Stromal cell of bone marrow (primary cell): ENCODE measurements around the gene VPS11.
"Not testable (repeated sequence)": the region's sequence is repeated elsewhere in the genome, so short reads cannot be mapped to it uniquely, and the experiment has no call there.

Source experiments
- DNase-seq: peaks from one replicate; pipeline ENCODE4 v3.0.0-alpha.2; 2012; ENCODE audit warnings: low read depth

VPS11 gene

DNA sequence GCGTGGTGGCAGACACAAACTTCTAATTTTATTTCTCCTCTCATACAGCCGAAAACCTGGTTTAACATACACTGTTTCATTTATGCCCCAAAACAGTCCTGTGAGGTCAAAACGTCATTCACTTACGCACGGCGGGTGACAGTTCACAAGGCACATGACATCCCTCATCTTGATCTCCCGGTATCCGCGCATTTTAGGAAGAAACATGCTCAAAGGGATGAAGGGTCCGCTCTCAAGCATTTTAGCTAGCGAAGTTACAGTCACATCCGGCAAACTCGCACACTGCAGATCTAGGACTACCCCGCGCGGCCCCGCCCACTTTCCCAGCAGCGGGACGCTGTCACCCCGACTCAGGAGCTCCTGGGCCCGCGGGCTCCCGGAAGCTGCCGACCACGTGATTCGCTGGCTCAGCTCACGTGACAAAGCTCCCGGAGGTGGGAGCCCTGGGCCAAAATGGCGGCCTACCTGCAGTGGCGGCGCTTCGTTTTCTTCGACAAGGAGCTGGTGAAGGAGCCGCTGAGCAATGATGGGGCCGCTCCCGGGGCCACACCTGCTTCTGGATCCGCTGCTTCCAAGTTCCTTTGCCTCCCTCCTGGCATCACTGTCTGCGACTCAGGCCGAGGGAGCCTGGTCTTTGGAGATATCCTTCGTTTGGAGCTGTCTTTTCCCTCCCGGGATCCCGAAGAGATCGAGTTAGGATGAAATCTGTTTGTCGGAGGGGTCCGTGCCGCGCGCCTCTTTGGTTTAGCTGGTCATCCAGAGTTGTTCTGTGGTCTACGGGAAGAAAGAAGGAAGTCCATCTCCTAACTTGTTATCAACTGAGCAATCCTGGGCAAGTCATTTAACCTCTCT, at the start of gene VPS11:
VPS11 (plus strand) TSS at position 448 of the 852 bp plus-strand sequence; CDS start at position 454, 6 bp downstream.
- peak; percentile 92 for DNase-seq

DNA sequence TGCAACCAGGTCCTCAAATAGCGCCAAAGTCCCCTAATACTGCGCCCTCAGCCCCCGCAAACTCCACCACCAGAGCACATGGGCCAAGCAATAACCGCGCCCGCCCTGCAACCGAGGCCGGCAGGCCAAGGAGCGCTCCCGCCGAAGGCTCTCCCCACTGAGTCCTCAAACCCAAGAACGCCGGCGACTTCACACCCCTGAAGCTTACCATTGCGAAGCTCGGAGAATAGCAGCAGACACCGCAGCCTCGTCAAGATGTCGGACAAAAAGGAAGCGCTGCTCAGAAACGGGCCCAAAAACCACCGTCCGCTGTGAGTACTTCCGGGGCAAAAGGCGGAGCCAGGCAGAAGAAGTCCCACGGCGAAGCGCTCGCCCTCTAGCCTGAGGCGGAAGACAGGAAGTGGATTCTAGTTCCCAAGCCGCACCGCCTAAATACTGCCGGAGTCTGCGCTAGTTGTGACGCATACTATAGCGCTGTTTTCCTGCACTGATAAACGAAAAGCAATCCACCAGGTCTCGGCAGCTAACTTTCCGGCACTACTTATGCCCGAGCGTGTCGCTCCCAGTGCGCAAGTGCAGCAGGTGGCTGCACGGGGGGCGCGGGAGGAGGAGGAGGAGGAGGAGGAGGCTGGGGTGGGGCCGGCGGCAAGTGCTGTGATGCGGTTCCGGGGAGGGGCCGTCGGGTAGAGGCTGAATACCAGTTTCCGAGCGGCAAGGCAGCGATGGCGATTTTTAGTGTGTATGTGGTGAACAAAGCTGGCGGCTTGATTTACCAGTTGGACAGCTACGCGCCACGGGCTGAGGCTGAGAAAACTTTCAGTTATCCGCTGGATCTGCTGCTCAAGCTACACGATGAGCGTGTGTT, 49.3 kb upstream of the VPS11 start, which contains the start of the genes RPS25 and TRAPPC4:
RPS25 (minus strand) TSS at position 270 of the 865 bp plus-strand sequence; CDS start at position 211, 59 bp downstream.
TRAPPC4 (plus strand) TSS at position 693 of the 865 bp plus-strand sequence; CDS start at position 723, 30 bp downstream.
- DNase-seq = peak; percentile 93

DNA sequence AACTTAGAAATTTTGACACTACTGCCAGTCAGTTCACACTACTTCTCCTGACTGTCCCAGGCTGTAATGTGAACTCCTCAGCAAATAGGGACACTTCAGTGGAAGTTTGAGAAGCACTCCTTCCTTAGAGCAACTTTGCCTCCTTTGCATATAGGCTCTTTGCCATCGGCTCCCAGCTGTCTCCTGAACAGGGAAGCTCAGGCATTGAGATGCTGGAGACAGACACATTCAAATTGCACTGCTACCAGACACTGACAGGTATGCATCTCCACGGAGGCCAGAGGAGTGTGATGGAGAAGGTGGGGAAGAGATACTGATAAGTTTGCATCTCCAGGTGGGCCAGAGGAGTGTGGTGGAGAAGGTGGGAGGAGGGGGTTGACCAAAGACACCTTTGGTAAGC, 47.6 kb upstream of the VPS11 start:
- no peak for DNase-seq

DNA sequence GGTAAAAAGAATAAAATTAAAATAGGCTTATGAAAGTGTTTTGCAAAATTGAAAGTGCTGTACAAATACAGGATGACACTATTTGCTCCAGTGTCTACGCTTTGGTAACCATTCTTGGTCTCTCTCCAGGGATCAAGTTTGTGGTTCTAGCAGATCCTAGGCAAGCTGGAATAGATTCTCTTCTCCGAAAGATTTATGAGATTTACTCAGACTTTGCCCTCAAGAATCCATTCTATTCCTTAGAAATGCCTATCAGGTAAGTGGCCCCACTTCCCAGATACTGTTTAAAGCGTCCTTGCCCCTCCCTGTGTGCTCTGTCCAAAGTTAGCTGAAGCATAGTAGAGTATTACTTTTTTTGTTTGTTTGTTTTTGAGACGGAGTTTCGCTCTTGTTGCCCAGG, 46.0 kb upstream of the VPS11 start:
- DNase-seq = no peak

DNA sequence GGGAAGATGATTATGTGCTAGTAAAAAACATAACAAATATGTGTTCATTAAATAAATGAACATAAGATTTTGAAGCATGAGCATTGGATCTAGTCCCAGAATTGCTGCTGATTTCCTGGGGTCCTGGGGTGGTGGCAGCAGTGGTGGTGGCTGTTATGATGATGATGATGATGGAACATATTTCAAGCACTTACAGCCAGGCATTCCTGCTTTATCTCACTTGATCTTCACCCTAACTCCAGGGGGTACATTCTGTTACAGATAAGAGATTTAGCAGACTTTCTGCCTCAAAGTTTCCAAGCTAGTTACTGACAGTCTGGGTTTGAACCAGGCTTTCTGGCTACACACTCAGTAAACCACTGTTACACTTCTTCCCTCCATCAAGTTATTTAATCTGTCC, 43.9 kb upstream of the VPS11 start:
- no peak for DNase-seq

DNA sequence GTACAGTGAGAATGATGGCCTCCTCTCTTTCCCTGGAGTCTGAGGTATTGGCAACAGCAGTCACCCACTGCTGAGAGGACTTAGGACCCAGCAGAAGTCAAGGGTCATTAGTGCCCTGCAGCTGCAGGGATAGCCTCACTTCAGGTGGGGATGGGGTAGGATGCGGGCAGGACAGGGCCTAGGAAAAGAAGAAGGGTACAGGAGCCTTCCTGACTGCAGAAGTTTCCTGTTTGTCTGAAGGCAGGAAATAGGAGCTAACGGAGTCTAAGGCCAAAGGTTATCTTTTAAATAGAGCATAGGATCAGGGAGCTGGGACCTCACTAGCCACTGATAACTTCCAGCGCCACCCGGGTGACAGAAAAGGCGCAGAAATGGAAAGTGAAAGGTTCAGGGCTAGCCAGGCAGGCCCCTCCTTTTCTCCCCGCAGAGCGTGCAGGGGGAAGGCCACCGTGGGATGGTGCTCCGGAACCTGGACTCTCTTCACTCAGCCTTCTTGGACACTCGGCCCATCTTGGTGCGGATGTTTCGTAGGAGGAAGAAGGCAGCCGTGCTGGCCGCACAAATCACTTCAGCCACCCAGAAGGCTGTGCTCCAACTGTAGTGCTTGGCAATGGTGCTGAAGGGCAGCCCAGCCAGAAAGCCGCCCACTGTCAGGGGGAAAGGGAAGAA, 43.1 kb upstream of the VPS11 start:
- no peak for DNase-seq

DNA sequence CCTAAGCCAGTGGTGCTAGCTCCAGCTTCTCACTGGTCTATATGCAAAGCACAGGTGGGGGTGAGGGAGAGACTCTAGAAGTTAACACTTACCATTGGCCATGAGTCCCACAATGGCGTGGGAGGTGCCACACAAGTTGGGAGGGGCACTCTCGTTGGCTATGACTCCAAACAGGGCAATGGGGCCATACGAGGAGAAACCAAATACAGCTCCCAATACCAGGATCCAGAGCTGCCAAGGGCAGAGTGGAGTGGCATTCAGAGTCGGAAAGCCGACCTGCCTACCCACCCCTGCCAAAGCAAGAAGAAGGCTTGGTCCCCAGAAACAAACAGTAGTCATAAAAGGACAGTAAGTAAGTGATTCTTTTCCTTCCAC, 42.5 kb upstream of the VPS11 start:
- DNase-seq = no peak

DNA sequence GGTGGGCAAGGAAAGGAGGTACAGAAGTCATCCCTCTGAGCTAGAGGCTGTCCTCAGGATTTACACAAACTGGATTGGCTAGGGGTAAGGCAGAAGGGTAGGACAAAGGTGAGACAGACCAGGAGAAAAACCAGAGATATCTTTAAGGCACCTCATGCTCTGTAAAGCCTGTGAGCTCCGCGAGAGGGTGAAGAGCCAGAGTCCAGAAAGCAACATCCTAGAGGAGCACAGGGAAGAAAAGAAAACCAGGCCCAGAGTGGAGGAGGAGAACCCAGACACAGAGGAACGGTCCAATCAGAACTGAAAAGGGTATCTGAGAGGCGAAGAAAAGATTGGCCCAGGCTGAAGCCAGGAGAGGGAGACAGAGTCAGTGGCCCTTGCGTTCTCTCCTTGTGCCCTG, 42.1 kb upstream of the VPS11 start:
- no peak for DNase-seq

DNA sequence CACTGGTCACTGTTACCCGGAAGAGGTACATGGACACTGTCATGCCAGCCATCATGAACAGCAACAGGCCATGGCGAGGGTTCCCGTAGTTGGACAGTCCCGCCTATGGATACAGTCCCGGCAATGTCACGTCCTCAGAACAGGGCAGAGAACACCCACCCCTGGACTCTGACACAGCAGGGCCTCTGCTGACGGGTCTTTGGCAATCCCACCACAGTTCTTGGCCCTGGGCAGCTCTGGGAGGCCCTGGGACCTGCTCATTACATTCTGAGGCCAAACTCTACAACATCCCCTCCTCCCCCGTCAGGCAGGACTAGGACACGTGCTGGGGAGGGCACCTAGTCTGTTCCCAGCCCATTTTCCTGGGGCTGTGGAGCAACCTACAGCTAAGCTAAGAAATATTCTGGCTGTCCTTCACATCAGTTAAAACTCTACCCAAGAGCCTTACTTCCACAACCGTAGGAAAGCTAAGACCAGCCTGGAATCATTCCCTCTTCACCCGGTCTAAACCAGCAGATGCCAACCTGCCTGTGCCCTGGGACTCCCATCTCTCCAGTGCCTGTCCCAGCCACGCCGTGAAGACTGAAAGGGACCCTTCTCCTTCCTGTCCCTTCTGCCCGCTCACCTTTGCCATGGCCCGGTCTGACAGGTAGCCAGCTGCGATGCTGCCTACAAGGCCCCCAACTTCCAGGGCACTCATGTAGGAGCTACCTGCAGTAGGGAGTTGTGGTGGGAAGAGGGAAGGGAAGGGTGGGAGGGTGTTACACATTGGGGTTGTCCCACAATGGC, 41.4 kb upstream of the VPS11 start:
- no peak for DNase-seq

DNA sequence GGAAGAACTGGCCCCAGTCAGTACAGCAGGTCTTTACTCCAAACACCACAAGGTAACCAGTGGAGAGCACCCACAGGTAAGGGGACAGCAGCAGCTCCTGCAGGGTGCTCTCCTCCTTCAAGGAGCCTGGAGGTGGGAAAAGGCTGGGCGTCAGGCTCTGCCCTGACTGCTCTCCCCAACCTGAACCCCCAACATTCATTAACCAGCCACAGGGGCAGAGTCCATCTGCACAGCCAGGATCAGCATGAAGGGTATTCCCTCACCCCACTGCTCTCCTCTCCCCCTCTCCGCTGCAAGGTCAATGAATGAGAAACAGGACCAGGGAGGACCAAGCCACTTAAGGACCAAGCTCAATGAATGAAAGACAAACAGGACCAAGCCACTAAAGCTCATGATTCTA, 40.6 kb upstream of the VPS11 start:
- no peak for DNase-seq

DNA sequence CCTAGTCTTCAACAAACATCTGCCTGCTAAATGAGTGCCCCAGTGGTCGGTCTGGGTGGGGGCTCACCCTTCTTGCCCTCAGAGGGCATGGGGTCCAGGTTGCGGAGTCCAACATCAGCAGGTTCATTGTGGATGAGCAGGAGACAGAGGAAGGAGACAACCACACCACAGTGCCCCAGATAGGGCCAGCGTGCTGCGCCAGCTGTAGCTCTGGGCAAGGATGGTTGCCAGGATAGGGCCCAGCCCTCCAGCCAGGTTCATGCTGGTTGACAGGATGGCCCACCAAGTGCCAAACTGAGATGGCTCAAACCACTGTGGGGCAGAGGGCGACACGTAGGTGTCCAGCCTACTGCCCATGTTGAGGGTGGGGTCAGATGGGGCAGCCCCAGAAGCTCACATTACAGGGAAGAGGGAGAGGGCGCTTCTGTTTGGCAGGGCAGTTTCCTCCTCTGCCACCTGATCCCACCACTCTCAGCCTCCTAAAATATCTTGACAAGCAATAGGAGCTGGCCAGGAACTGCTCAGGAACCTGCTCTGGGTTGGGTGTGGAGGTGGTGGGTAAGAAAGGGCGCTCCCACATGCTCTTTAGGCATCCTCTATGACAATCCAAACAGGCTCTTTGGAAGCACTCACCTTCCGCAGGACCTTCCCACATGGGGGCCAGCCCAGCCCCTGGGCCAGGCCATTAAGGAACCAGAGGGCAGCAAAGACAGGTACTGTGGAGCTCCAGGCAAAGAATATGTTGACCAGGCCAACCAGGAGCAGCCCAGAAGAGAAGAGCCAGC, 39.9 kb upstream of the VPS11 start:
- no peak for DNase-seq

DNA sequence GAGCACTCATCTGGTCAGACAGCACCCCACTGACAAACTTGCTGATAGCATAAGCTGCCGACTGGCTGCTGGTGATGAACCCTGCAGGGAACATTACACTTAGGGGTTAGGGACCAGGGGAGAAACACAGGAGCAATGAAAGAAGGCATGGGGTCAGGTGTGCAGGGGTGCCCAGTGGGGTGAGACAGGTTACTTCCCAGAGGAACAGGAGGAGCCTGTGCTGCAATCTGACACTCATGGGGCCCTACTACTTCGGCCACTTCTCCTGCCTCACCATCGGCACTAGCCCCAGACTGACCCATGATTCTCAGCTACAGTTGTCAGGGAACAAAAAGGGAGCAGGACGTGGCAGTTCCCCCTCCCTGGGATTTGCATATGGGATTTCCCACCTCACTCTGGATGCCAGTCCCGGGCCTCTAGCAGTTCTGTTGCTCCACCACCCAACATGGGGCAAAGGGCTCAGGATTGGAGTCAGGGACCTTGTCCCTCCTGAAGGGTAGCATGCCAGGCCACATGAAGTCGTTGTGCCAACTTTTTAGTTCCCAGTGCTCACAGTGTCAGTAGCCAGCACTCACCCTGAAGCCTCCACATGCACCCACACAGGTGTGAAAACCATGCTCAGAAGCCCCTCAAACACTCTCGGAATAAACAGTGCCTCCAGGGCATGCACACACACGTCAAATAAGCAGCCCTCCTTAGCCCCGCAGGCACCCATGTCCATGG, 39.1 kb upstream of the VPS11 start:
- DNase-seq = no peak

DNA sequence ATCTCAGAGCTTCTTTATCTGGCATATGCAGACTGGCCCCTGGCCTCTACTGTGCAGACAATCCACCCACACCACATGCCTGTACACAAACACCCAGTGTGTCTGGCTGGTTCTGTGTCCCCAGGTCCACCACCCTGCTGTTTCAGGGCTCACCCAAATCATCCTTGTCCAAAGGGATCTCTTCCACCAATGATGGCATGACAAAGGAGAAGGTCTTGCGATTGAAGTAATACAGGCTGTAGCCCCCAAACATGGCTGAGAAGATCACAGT, 38.6 kb upstream of the VPS11 start:
- DNase-seq = no peak

DNA sequence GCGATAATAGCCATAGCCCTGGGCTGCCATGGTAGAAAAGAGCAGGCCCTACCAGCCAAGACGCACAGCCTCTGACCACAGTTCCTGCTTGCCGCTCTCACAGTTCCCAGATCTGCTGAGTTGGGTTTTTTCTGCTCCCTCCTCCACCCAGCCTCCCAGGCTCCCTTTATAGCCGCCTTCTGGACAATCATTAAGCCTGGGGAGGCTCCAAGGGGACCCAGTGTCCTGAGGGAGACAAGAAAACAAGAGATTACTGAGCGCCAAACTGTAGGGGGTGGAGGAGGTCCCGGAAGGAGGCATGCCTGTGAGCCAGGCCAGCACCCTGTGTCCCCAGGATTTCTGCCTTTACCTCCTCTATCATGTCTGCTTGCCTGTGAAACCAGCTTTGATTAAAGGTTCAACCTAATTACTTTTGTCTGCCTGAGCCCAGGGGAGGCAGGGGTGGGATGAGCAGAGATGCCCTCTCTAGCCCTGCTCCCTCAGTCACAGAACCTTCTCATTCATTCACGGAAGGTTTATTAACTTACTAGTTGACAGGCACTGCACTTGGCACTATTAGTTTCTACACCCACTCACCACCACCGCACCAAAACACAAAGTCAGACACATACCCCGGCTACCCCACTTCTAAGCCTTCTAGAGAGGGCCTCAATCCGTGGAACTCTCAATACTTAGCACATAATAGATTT, 38.1 kb upstream of the VPS11 start:
- no peak for DNase-seq

DNA sequence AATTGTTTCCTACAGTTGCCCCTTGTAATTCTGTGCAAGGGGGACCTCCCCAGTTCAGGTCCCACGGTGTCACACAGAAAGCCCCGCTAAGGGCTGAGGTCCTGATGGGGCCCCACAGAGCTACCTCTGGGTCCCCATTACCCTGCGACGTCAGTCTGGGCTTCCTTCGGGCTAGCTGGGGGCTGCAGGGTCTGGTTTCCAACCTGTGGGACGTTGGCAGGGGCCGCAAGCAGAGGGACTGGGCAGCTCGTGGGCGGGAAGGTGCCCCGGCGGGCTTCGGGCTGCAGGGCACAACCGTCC, 37.6 kb upstream of the VPS11 start:
- no peak for DNase-seq

DNA sequence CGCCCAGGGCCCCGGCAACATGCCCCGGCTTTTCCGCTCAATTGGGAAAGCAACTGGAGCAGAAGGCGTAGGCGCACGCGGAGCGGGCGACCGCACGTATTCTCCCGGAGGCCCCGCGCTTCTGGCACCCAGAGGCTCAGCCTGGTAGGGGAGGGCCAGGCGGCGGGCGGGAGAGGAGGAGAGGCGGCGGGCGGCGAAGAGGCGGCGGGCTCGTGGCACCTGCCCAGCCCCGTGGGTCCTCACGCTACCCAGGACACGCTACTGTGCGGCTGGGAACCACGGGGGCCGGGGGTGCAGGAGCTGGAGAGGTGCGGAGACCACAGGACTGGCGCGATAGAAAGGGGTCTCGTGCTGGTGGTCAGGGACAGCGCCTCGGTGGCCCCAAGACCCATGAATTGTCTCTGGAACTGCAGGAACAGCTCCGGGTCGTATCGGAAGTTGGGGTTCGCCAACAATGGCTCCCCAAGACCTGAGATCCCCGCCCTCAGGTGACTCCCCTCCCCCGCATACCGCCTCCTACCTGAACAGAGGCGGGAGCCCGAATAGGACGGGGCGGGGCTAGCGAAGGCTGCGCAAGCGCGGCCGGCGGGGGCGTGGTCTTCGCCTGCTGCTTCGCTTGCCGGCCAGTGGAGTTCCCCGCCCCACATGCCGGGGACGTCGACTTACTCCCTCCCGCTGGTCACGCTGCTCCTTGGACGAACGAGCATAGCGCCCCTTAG, 37.1 kb upstream of the VPS11 start, which contains the start of gene SLC37A4:
SLC37A4 (minus strand) TSS at position 549 of the 719 bp plus-strand sequence.
- peak; percentile 94 for DNase-seq

DNA sequence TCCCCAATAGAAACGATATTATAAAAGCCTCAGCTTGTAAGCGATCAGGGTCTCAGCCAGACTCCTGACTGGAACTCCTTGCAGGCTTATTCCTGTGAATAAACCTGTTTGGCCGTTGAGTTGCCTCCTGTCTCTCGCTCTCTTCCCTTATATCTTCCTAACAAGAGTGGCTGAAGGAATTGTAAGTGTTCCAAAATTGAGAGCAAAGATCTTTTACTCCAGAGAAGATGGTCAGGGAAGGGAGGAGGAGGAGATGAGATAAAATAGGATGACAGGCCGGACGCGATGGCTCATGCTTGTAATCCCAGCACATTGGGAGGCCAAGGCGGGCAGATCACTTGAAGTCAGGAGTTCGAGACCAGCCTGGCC, 35.7 kb upstream of the VPS11 start:
- no peak for DNase-seq

DNA sequence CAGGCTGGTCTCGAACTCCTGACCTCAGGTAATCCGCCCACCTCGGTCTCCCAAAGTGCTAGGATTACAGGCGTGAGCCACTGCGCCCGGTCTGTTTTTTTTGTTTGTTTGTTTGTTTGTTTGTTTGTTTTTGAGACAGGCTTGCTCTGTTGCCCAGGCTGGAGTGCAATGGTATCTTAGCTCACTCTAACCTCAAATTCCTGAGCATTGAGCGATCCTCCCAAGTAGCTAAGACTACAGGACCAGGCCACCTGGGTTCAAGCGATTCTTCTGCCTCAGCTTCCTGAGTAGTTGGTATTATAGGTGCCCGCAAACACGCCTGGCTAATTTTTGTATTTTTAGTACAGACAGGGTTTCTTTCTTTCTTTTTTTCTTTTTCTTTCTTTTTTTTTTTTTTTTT, 34.2 kb upstream of the VPS11 start:
- DNase-seq = not testable (repeated sequence)

DNA sequence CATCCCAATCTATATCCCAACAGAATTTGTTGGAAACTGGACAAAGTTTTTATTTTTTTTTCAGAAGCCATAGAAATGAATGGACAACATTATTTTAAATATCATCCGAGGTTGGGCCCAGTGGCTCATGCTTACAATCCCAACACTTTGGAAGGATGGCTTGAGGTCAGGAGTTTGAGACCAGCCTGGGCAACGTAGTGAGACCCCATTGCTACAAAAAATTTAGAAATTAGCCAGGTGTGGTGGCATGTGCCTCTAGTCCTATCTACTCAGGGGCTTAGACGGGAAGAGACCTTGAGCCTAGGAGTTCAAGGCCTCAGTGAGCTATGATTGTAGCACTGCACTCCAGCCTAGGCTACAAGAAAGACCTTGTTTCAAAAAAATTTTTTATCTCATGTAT, 32.8 kb upstream of the VPS11 start:
- no peak for DNase-seq
